ENCODE measurements around the gene HPSE. TPM values are rescaled to one million over a fixed set of nuclear protein-coding genes. Genes with fewer than 3 reads are reported as not detected.

Gene HPSE
- total and polyA plus RNA-seq, 2 donors (not counting 3 experiments of a cell fraction or from before 2014, with no cell fraction given): 3.5 to 7.0 TPM

DNA sequence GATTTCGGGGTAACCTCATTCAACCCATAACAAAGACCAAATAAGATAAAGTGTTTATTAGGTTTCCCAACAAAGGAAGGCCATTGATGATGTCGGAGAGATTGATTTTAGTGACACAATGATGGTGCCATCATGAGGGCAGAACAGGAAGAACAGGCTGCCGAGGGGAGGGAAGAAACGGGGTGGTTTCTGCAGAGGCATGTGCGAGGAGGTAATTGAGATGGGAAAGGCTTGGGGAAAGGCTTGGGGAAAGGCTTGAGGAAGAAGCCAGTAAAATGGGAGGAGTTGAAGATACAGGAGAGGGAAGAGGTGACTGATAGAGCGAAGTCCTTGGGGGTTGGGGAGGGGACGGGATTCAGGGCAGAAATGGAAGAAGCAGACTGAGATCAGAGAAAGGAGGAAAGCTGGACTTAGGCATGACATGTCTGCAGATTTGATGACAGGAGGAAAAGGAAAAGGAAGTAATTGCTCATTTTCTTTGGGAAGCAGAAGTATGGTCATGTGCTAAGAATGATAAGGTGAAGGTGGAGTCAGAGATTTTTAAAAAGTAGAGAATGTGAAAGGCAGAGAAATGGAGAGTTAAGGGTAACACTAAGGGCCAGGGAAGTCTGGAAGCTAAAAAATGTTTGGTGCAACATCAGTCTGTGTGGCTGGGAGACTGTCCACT is 6.0 kb downstream of the HPSE start:
- Histone ChIP-seq H4K20me1 (replicated peaks; ENCODE audit: control insufficient read depth, extremely low read depth, insufficient read depth, low read length) (no peaks in the 10 kb centered on the region), H3K4me1 (ENCODE audit: control insufficient read depth, extremely low read depth, insufficient read depth, low read length) (peaks cover 22% of the 10 kb centered on the region), H2AFZ (ENCODE audit: low read depth, low read length) (peak overlapping the region; percentile 90), H3K9ac (replicated peaks; ENCODE audit: extremely low read depth, insufficient read depth, low read length) (no peak overlapping the region), H3K27me3 (ENCODE audit: control insufficient read depth in 2 of 2, insufficient read depth in 2 of 2, low read length in 2 of 2) (no peaks in the 10 kb centered on the region), H3K27ac (ENCODE audit: insufficient read depth, low read depth, low read length) (peak overlapping the region; percentile 30), H3K4me2 (ENCODE audit: insufficient read depth, low read length) (peak overlapping the region; percentile 54), H3K36me3 (ENCODE audit: control insufficient read depth in 2 of 2, extremely low read depth in 1 of 2, insufficient read depth in 2 of 2, low read length in 2 of 2) (no peaks in the 10 kb centered on the region), H3K9me1 (replicated peaks; ENCODE audit: control insufficient read depth, extremely low read depth, insufficient read depth, low read length) (no peaks in the 10 kb centered on the region), H3K4me3 (replicated peaks in 1 of 3; ENCODE audit: insufficient read depth in 1 of 3, low read depth in 1 of 3, low read length in 3 of 3) (peak overlapping the region in 1 of 3 experiments; percentile 10), H3K9me3 (replicated peaks; ENCODE audit: control insufficient read depth, insufficient read depth, low read length) (no peaks in the 10 kb centered on the region), H3K79me2 (ENCODE audit: control insufficient read depth, insufficient read depth, low read length) (no peaks in the 10 kb centered on the region)
- TF ChIP-seq POLR2A (IDR thresholded peaks at IDR 0.05; ENCODE audit: low read depth, low read length): no peak
- peak; percentile 20 for TF ChIP-seq FOS (IDR thresholded peaks at IDR 0.05; ENCODE audit: borderline replicate concordance, insufficient read depth, low read length)
- TF ChIP-seq MYC (IDR thresholded peaks at IDR 0.05; ENCODE audit: low read depth, low read length): no peak
- TF ChIP-seq, protein P1, sequence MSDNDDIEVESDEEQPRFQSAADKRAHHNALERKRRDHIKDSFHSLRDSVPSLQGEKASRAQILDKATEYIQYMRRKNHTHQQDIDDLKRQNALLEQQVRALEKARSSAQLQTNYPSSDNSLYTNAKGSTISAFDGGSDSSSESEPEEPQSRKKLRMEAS (IDR thresholded peaks at IDR 0.05; ENCODE audit: insufficient read depth, insufficient read length): no peak
- TF ChIP-seq JUN (IDR thresholded peaks at IDR 0.05; ENCODE audit: borderline replicate concordance, insufficient read depth, insufficient read length, low read depth): peak; percentile 42
- TF ChIP-seq CTCF (IDR thresholded peaks at IDR 0.05; ENCODE audit: extremely low read depth in 1 of 2, insufficient read depth in 1 of 2, low read depth in 1 of 2, low read length in 2 of 2): peak in 1 of 2 donors; percentile 10
- peak; percentile 31 for TF ChIP-seq POLR2AphosphoS5 (IDR thresholded peaks at IDR 0.05; ENCODE audit: insufficient read depth, low read depth, low read length)
- TF ChIP-seq GATA2 (IDR thresholded peaks at IDR 0.05; ENCODE audit: insufficient read depth, insufficient read length, low read depth, low read length): no peak
- TF ChIP-seq EZH2 (IDR thresholded peaks at IDR 0.05; ENCODE audit: borderline replicate concordance, low read depth, low read length, severe bottlenecking): no peak
- dilution Hi-C loops (cut with MboI; ENCODE audit: extremely low pct_ligation_motif_present, low sequenced_read_pairs) (no loop called here), intact Hi-C loops (cut with micrococcal nuclease) (loop anchor here (1.0 to 2.0 kb wide), 3 partner anchors 8 to 44 kb away; partner anchors contain the start of gene COQ2)
- ChIA-PET CTCF (interaction anchor here (1.0 to 2.0 kb wide), 4 partner anchors 28 to 361 kb away, joined by 3 to 14 read pairs (median 4); partner anchors contain the start of gene COQ2), POLR2A (interaction anchor here (1.2 to 1.5 kb wide), 3 partner anchors 29 to 899 kb away, joined by 3 to 4 read pairs (median 3); partner anchors contain the start of gene COQ2)
- DNase-seq (ENCODE audit: low read depth, low spot score) (peak; percentile 37), FAIRE-seq (peak; percentile 72)
- BruUV-seq (replicated peaks): TSS peak; percentile 45
